ENCODE measurements around the gene PRTN3.
"Not testable (repeated sequence)": the region's sequence is repeated elsewhere in the genome, so short reads cannot be mapped to it uniquely, and the experiment has no call there.

The PRTN3 gene

DNA sequence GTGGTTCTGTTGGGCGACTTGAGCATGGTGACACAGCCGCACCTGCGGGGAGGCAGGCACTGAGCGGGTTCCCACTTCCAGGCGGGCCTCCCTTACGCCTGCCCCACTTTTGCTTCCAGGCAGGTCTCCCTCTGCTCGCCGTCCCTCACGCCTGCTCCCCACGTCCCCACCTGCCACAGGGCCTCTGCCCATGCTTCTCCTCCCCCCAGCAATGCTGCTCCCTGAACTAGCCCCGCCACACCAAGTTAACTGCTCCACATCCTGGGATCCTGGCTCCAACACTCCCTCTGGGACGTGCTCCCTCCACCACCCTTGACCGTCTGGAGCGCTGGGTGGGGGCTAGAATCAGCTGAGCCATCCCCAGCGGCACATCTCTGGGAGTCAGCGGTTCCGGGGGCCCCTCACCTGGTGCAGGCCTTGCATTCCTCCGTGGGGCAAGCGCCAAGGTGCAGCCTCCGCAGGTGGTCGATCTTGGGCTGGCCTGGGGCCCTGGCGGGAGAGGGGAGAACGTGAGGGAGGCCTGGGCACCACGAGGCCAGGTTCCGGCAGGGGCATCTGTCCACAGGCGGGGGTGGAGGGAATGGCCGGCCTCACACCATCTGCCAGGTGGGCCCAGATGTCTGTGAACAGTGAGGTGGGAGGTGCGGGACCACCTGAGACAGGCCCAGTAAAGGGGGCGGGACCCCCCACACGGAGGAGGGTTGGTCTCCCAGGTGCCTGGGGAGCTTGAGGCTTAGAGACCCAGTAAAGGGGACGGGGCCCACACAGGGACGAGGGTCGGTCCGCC lies 27.9 kb downstream of the PRTN3 start:
- DNase-seq, result no peak

GRCh38 chr19:869245-870177 lies 28.7 kb downstream of the PRTN3 start:
- DNase-seq, result no peak

GRCh38 chr19:870314-870713 lies 29.5 kb downstream of the PRTN3 start:
- DNase-seq, result no peak

GRCh38 chr19:870963-871401 lies 30.2 kb downstream of the PRTN3 start:
- no peak for DNase-seq

- no peak for DNase-seq
Observed at GRCh38 chr19:871446-872265, 30.9 kb downstream of the PRTN3 start.

DNA sequence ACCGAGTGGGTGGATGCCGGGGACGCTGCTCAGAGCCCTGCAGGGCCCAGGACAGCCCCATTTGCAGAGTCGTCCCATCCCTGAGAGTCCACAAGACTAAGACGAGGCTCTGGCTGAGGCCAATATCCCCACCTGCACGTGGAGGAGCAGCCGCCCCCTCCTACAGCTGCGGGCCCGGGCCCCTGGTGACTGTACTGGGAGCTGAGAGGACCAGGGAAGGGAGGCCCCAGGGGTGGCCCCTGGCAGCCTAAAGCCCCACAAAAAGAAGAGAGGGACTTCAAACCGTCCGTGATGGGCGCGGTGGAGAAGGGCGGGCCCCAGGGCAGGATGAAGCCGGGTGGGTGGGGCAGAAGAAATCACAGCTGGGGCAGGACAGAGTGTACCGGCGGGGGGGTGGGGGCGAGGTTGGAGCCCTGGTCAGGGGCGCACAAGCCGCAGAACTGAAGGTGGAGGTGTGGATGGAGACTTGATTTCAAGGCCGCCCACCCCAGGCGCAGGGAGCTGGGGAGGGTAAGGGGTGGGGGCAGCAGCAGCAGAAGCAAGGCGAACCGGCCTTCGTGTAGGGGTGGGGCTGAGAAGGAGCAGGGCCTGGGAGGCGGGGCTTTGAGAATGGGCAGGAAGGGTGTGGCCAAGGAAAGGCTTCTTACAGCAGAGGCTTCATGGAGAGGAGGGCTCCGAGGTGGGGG lies 31.6 kb downstream of the PRTN3 start:
- DNase-seq, result peak; percentile 90

DNA sequence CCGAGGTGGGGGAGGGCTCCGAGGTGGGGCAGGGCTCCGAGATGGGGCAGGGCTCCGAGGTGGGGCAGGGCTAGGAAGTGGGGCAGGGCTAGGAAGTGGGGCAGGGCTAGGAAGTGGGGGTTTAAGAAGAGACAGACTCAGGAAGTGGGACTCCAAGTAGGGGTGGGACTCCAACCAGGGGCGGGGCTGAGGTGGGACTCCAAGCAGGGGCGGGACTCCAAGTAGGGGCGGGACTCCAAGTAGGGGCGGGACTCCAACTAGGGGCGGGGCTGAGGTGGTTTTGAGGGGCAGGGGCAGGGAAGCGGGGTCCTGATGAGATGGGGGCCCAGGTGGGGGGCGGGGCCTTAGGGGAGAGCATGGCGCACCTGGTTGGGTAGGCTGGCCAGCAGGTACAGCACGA lies 32.3 kb downstream of the PRTN3 start:
- DNase-seq, result peak; percentile 79

GRCh38 chr19:873561-874041 lies 32.8 kb downstream of the PRTN3 start:
- no peak for DNase-seq

- DNase-seq, result no peak
Observed at GRCh38 chr19:875265-875879, 34.6 kb downstream of the PRTN3 start.

DNA sequence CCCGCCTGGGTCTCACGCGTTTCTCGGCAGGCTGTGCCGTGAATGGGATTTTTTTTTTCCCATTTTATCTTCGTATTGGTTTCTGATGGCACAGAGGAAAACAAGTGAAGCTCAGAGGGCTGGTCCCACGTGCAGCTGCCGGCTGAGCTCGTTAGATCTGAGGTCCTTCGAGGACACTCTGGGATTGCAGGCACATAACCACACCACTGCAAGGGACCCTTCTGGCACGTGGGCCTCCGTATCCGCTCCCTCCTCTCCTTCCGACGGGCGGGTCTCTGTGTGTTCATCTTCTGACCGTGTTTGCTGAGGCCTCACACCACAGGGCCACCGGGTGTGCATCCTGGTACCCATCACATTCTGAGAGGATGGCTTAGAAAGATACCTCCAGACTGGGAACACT lies 35.3 kb downstream of the PRTN3 start:
- DNase-seq, result no peak

DNA sequence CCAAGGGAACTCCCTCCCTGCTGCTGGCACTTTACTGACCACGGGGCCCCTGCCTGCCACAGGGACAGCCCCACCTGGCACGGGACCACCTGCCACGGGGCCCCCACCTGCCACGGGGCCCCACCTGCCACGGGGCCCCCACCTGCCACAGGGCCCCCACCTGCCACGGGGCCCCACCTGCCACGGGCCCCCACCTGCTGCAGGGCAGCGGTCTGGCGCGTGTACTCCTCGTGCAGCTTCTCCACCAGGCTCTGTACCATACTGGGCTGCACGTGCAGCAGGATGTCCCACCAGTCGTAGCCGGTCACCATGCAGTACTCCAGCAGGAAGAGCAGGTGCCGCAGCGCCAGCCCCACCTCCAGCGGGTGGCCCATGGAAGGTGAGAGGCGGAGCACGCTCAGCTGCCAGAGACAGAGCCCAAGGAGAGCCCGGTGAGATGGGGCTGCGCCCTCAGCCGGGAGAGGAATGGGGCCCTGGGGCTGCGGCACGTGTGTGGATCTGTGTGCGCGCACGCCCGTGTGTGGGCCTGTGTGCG lies 36.0 kb downstream of the PRTN3 start:
- no peak for DNase-seq

GRCh38 chr19:877992-878660 lies 37.3 kb downstream of the PRTN3 start:
- DNase-seq, result not testable (repeated sequence)

DNA sequence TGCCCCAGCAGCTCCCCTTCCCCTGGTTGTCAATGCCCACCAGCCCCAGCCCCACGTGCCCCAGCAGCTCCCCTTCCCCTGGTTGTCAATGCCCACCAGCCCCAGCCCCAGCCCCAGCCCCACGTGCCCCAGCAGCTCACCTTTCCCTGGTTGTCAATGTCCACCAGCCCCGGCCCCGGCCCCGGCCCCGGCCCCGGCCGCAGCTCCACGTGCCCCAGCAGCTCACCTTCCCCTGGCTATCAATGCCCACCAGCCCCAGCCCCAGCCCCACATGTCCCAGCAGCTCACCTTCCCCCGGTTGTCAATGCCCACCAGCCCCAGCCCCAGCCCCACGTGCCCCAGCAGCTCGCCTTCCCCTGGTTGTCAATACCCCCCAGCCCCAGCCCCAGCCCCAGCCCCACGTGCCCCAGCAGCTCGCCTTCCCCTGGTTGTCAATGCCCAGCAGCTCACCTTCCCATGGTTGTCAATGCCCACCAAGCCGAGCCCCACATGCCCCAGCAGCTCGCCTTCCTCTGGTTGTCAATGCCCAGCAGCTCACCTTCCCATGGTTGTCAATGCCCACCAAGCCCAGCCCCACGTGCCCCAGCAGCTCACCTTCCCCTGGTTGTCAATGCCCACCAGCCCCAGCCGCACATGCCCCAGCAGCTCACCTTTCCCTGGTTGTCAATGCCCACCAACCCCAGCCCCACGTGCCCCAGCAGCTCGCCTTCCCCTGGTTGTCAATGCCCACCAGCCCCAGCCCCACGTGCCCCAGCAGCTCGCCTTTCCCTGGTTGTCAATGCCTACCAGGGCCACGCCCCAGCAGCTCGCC lies 38.2 kb downstream of the PRTN3 start:
- DNase-seq, result not testable (repeated sequence)

DNA sequence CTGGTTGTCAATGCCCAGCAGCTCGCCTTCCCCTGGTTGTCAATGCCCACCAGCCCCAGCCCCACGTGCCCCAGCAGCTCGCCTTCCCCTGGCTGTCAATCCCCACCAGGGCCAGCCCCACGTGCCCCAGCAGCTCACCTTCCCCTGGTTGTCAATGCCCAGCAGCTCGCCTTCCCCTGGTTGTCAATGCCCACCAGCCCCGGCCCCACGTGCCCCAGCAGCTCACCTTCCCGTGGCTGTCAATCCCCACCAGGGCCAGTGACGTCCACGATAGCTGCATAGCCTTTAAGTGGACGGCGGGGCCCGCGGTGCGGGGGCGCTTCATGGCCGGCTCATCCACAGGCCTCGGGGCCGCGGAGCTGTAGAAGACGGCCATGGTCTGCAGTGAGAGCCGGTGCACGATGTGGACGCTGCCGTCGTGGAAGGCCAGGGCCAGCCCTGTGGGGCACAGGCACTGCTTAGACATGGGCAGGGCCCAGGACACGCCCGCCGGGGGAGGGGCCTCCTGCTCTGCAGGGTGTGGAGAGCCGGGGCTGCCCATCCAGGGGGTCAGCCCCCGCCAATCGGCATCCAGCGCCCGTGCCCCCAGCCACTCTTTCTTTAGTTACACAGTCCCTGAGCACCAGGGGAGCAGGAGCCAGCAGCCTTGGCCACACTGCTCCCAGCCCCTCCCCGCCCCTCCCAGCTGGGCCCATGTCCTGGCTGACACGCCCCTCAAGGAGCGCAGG lies 39.1 kb downstream of the PRTN3 start:
- no peak for DNase-seq

DNA sequence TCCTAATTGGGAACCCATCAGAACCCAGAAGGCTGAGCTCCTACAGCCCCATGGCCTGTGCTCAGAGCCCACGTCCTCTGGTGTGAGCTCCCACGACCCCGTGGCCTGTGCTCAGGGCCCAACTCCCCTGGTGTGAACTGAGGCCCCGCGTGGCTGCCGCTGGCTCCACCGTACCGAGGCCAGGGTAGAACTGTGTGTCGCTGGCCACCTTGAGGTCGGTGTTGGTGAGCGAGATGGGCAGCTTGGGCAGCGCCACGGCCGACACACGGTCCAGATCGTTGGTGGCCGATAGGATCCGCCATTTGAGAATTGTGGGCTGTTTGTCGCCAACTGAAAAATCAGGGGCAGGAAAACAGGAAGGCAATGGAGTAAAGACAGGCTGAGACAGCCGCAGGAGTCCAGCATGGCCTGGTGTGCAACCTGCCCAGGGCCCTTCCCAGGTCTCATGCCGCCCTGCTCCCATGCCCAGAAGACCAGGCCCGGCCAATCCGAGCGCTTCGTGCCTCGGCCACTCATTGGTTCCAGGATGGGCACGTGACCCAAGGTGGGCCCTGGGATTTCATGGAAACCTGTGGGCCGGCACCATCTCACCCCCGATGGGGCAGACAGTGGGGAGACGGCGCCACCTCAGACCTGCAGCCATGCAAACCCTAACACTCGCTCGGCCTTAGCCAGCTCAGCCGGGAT lies 40.7 kb downstream of the PRTN3 start:
- no peak for DNase-seq

DNA sequence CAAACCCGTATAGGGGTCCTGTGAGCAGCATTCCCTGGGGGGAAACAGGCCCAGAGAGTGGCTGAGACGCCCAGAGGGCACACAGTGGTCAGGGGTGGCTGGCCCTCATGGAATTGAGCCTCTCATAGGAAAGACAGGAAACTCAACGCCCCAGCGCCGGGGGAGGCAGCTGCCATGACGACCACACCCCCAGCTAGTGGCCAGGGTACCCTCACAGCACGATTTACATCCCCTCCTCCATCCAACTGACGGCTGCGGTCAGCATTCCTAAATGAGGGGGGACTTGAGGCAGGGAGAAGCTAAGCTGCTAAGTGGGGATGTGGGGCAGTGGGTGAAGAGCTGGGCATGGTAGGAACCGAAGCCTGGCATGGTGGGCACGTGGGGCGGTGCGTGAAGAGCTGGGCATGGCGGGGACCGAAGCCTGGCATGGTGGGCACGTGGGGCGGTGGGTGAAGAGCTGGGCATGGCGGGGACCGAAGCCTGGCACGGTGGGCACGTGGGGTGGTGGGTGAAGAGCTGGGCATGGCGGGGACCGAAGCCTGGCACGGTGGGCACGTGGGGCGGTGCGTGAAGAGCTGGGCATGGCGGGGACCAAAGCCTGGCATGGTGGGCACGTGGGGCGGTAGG lies 42.2 kb downstream of the PRTN3 start:
- no peak for DNase-seq

DNA sequence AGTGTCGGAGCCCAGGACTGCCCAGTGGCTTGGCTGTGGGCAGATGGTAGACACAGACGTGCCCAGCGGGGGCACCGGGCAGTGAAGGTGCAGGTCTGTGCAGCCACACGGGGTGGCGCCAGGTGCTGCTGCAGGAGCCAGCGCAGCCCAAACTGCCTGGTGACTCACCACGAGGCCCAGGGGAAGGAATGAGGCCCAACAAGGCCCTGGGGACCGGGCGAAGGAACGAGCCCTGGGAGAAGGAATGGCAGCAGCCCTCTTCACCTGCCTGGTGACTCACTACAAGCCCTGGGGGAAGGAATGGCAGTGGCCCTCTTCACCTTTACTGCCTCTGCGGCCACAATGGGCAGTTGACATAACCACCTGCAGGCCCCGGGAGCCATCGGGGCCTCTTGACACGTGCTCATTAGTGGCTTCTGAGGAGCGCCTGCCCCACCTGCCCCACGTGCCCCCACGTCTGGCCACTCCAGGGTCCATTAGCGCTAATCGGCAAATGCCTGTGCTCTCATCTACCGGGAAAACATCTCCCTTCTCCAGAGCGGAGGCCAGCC lies 42.9 kb downstream of the PRTN3 start:
- DNase-seq, result no peak

Data from stimulated activated CD8-positive, alpha-beta memory T cell treated with anti-CD3 and anti-CD28 coated beads, Interleukin-4, amount 100 ng/mL, for 48 hours (primary cell).